Measurements from ENCODE around the gene MMP3. TPM values are rescaled to one million over a fixed set of nuclear protein-coding genes. Genes with fewer than 3 reads are reported as not detected.

MMP3 gene
- total and polyA plus RNA-seq, 4 donors, result 0.31 to 0.86 (median 0.53) TPM; not detected in 1

- H3K9me3 ChIP-seq (ENCODE audit: control insufficient read depth in 4 of 4, insufficient read depth in 3 of 4, low read length in 3 of 4), result peaks cover 0 to 3% (median 0%) of the 10 kb centered on the region in 4 donors
- ATAC-seq (ENCODE audit: insufficient read depth, low FRiP score), result no peak
- no peaks in the 10 kb centered on the region for H3K36me3 ChIP-seq (ENCODE audit: control insufficient read depth in 4 of 4, insufficient read depth in 4 of 4, low read length in 4 of 4)
- no peak for TF ChIP-seq CTCF (IDR thresholded peaks at IDR 0.05; ENCODE audit: control extremely low read depth, extremely low read depth)
- H3K27me3 ChIP-seq (ENCODE audit: control insufficient read depth in 3 of 3, insufficient read depth in 3 of 3, low read length in 2 of 3), result peaks cover 0 to 8% (median 2%) of the 10 kb centered on the region in 3 donors
- WGBS, 2 donors, result 72 to 74% methylated on average over 6 of the region's 6 CpGs
- no peaks in the 10 kb centered on the region for H3K4me1 ChIP-seq (ENCODE audit: control insufficient read depth in 5 of 5, insufficient read depth in 5 of 5, low read length in 5 of 5)
- H3K4me3 ChIP-seq, result no peak overlapping the region
- no peak overlapping the region for H3K9ac ChIP-seq (ENCODE audit: insufficient read depth in 1 of 2, low read length in 2 of 2)
- H3K27ac ChIP-seq (ENCODE audit: low read depth in 1 of 2, low read length in 1 of 2), result no peak overlapping the region
- no peak for DNase-seq
Measured at GRCh38 chr11:102829316-102830000, 14.0 kb downstream of the MMP3 start.

DNA sequence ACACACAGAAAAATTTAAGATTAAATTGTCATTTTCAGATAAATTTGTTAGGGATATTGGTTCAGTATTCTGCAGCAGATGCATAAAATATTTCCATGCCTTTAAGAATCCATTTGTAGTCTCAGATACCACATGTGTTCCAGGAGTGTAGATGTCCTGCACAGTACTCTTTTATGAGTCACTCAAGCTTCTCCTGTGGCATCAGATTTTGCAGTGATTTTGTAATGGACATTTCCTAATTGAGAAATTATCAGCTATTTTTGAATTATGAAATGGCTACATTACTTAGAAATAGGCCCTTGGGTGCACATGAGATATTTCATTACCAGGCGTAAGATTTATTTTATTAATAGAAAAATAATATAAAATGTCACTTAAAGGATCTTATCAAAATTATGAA is 18.9 kb downstream of the MMP3 start:
- no peak for TF ChIP-seq CTCF (IDR thresholded peaks at IDR 0.05; ENCODE audit: control extremely low read depth, extremely low read depth)
- no peak for DNase-seq
- 93 to 100% methylated on average over 1 of the region's 1 CpG for WGBS, 2 donors
- no peak for ATAC-seq (ENCODE audit: insufficient read depth, low FRiP score)
- no peak overlapping the region for H3K27ac ChIP-seq (ENCODE audit: low read depth in 1 of 2, low read length in 1 of 2)
- no peaks in the 10 kb centered on the region for H3K36me3 ChIP-seq (ENCODE audit: control insufficient read depth in 4 of 4, insufficient read depth in 4 of 4, low read length in 4 of 4)
- no peak overlapping the region for H3K9ac ChIP-seq (ENCODE audit: insufficient read depth in 1 of 2, low read length in 2 of 2)
- peaks cover 0 to 2% (median under 1%) of the 10 kb centered on the region in 3 donors for H3K27me3 ChIP-seq (ENCODE audit: control insufficient read depth in 3 of 3, insufficient read depth in 3 of 3, low read length in 2 of 3)
- H3K9me3 ChIP-seq (ENCODE audit: control insufficient read depth in 4 of 4, insufficient read depth in 3 of 4, low read length in 3 of 4), result peaks cover 0 to 7% (median 0%) of the 10 kb centered on the region in 4 donors
- H3K4me3 ChIP-seq, result no peak overlapping the region
- no peaks in the 10 kb centered on the region for H3K4me1 ChIP-seq (ENCODE audit: control insufficient read depth in 5 of 5, insufficient read depth in 5 of 5, low read length in 5 of 5)

GRCh38 chr11:102819491-102819890 is 23.9 kb downstream of the MMP3 start:
- no peak for ATAC-seq (ENCODE audit: insufficient read depth, low FRiP score)
- no peaks in the 10 kb centered on the region for H3K27me3 ChIP-seq (ENCODE audit: control insufficient read depth in 3 of 3, insufficient read depth in 3 of 3, low read length in 2 of 3)
- WGBS, 2 donors, result 66 to 81% methylated on average over 6 of the region's 6 CpGs
- H3K9ac ChIP-seq (ENCODE audit: insufficient read depth in 1 of 2, low read length in 2 of 2), result no peak overlapping the region
- H3K36me3 ChIP-seq (ENCODE audit: control insufficient read depth in 4 of 4, insufficient read depth in 4 of 4, low read length in 4 of 4), result no peaks in the 10 kb centered on the region
- H3K9me3 ChIP-seq (ENCODE audit: control insufficient read depth in 4 of 4, insufficient read depth in 3 of 4, low read length in 3 of 4), result peaks cover 0 to 6% (median 3%) of the 10 kb centered on the region in 4 donors
- H3K4me3 ChIP-seq, result no peak overlapping the region
- TF ChIP-seq CTCF (IDR thresholded peaks at IDR 0.05; ENCODE audit: control extremely low read depth, extremely low read depth), result no peak
- H3K4me1 ChIP-seq (ENCODE audit: control insufficient read depth in 5 of 5, insufficient read depth in 5 of 5, low read length in 5 of 5), result no peaks in the 10 kb centered on the region
- H3K27ac ChIP-seq (ENCODE audit: low read depth in 1 of 2, low read length in 1 of 2), result no peak overlapping the region
- DNase-seq, result no peak

Measured in lung (tissue), 12 donors.